ENCODE measurements around the gene TAF6.

The TAF6 gene

DNA sequence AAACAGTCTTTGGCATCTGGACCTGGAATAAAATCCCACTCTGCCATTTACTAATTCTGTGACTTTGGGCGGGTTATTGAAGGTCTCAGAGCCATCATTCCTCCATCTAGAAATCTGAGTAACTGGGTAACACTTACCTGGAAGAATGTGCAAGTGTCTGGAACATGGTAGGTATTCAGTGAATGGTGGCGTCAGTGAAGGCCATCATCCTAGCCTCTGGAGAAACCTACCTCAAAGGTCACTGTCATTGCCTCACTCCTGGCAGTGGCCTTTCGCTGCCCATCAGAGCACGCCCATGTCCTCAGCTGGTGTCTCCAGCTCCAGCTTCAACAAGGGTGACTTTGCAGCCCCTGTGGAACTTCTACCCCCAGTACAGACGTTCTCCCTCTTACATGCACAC lies 44.7 kb upstream of the TAF6 start:
- Histone ChIP-seq H3K27ac (replicated peaks) (no peak overlapping the region), H3K27me3 (ENCODE audit: insufficient read depth, poor library complexity, severe bottlenecking) (peaks cover 17% of the 10 kb centered on the region), H3K4me3 (replicated peaks; ENCODE audit: insufficient read depth, low read length) (no peak overlapping the region)
- TF ChIP-seq SPI1 (IDR thresholded peaks at IDR 0.05; ENCODE audit: borderline replicate concordance, low read depth) = no peak
- no peak for TF ChIP-seq GABPA (IDR thresholded peaks at IDR 0.05; ENCODE audit: low read depth)
- TF ChIP-seq, protein P1, sequence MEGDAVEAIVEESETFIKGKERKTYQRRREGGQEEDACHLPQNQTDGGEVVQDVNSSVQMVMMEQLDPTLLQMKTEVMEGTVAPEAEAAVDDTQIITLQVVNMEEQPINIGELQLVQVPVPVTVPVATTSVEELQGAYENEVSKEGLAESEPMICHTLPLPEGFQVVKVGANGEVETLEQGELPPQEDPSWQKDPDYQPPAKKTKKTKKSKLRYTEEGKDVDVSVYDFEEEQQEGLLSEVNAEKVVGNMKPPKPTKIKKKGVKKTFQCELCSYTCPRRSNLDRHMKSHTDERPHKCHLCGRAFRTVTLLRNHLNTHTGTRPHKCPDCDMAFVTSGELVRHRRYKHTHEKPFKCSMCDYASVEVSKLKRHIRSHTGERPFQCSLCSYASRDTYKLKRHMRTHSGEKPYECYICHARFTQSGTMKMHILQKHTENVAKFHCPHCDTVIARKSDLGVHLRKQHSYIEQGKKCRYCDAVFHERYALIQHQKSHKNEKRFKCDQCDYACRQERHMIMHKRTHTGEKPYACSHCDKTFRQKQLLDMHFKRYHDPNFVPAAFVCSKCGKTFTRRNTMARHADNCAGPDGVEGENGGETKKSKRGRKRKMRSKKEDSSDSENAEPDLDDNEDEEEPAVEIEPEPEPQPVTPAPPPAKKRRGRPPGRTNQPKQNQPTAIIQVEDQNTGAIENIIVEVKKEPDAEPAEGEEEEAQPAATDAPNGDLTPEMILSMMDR (IDR thresholded peaks at IDR 0.05; ENCODE audit: insufficient read depth, low read length) = no peak
- TF ChIP-seq, protein P2, sequence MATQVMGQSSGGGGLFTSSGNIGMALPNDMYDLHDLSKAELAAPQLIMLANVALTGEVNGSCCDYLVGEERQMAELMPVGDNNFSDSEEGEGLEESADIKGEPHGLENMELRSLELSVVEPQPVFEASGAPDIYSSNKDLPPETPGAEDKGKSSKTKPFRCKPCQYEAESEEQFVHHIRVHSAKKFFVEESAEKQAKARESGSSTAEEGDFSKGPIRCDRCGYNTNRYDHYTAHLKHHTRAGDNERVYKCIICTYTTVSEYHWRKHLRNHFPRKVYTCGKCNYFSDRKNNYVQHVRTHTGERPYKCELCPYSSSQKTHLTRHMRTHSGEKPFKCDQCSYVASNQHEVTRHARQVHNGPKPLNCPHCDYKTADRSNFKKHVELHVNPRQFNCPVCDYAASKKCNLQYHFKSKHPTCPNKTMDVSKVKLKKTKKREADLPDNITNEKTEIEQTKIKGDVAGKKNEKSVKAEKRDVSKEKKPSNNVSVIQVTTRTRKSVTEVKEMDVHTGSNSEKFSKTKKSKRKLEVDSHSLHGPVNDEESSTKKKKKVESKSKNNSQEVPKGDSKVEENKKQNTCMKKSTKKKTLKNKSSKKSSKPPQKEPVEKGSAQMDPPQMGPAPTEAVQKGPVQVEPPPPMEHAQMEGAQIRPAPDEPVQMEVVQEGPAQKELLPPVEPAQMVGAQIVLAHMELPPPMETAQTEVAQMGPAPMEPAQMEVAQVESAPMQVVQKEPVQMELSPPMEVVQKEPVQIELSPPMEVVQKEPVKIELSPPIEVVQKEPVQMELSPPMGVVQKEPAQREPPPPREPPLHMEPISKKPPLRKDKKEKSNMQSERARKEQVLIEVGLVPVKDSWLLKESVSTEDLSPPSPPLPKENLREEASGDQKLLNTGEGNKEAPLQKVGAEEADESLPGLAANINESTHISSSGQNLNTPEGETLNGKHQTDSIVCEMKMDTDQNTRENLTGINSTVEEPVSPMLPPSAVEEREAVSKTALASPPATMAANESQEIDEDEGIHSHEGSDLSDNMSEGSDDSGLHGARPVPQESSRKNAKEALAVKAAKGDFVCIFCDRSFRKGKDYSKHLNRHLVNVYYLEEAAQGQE (IDR thresholded peaks at IDR 0.05; ENCODE audit: insufficient replicate concordance, low read depth) = no peak
- no peak for TF ChIP-seq POLR2AphosphoS5 (IDR thresholded peaks at IDR 0.05; ENCODE audit: low read depth)
- DNase-seq (ENCODE audit: low read depth in 1 of 2, low spot score in 1 of 2) = no peak

DNA sequence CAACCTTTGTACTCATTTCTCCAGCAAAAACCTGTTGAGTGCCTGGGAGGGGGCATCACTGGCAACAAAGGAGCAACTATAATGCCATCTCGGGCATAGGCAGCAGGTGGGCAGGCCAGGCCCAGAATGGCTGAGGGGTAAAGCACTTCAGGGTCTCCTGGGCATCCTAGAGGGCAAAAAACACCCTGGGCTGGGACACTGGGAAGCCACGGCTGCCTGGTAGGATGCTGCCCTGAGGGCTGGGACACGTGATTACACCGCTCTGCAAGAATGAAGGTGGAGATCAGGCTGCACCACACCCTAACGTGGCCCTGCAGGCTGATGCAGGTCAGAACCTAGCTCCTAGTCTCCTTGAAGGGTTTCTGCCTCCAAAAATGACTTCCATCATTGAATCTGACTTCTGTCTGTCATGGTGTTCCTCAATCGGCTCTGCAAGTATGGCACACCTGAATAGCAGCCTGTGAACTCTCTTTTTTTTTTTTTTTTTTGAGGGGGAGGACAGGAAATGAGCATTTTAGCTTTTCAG lies 43.9 kb upstream of the TAF6 start:
- Histone ChIP-seq H3K27me3 (ENCODE audit: insufficient read depth, poor library complexity, severe bottlenecking) (peaks cover 14% of the 10 kb centered on the region), H3K4me3 (replicated peaks; ENCODE audit: insufficient read depth, low read length) (no peak overlapping the region), H3K27ac (replicated peaks) (no peak overlapping the region)
- DNase-seq (ENCODE audit: low read depth in 1 of 2, low spot score in 1 of 2) = no peak
- TF ChIP-seq, protein P1 (IDR thresholded peaks at IDR 0.05; ENCODE audit: insufficient read depth, low read length) = no peak
- TF ChIP-seq, protein P2 (IDR thresholded peaks at IDR 0.05; ENCODE audit: insufficient replicate concordance, low read depth) = no peak
- TF ChIP-seq SPI1 (IDR thresholded peaks at IDR 0.05; ENCODE audit: borderline replicate concordance, low read depth) (no peak), GABPA (IDR thresholded peaks at IDR 0.05; ENCODE audit: low read depth) (no peak), POLR2AphosphoS5 (IDR thresholded peaks at IDR 0.05; ENCODE audit: low read depth) (no peak)

DNA sequence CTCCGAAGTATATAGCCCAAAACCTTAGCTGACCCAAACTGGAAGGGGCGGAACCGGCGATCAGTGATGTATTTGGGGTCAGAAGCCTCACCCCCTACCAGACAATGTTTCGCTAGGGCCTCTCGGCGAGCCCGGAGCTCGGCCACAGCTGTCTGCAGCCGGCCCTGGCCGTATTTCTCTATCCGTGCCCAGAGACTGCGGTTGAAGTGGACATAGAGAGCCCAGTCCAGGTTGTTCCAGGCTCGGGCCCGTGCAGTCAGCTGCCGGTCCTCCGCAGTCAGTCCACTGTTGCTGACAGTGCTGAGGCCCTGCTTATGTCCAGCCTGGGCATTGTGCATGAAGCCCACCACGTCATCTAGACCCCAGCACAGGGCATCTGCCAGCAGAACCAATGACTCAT lies 40.9 kb upstream of the TAF6 start:
- no peak for DNase-seq (ENCODE audit: low read depth in 1 of 2, low spot score in 1 of 2)
- Histone ChIP-seq H3K27ac (replicated peaks) (no peak overlapping the region), H3K27me3 (ENCODE audit: insufficient read depth, poor library complexity, severe bottlenecking) (no peaks in the 10 kb centered on the region), H3K4me3 (replicated peaks; ENCODE audit: insufficient read depth, low read length) (no peak overlapping the region)
- TF ChIP-seq SPI1 (IDR thresholded peaks at IDR 0.05; ENCODE audit: borderline replicate concordance, low read depth) = no peak
- TF ChIP-seq POLR2AphosphoS5 (IDR thresholded peaks at IDR 0.05; ENCODE audit: low read depth) = no peak
- no peak for TF ChIP-seq GABPA (IDR thresholded peaks at IDR 0.05; ENCODE audit: low read depth)
- TF ChIP-seq, protein P1 (IDR thresholded peaks at IDR 0.05; ENCODE audit: insufficient read depth, low read length) = no peak
- TF ChIP-seq, protein P2 (IDR thresholded peaks at IDR 0.05; ENCODE audit: insufficient replicate concordance, low read depth) = no peak

Measured in HL-60 (cell line).